T-helper 1 cell treated with Interleukin-12 subunit alpha and Interleukin-12 subunit beta and Interleukin-4 antibody, amounts not matched to agents 30 ng/mL and 1 ng/mL, for 36 hours (primary cell): Measurements from ENCODE around the gene TENM4. TPM values are rescaled to one million over a fixed set of nuclear protein-coding genes. Genes with fewer than 3 reads are reported as not detected.
"Not testable (repeated sequence)": the region's sequence is repeated elsewhere in the genome, so short reads cannot be mapped to it uniquely, and the experiment has no call there.

Experiments
- intact Hi-C: fragments of 100-400 bp; cut with micrococcal nuclease; formaldehyde crosslinking; loops from one replicate; pipeline ENCODE4 v1.15.1; 2024
- total RNA-seq: library from RNA; stranded (reverse); gene quantifications from 2 replicates; pipeline ENCODE4 v1.2.3, GENCODE V29; 2022

Gene TENM4
- total RNA-seq, 1 donor from 2014 or later, result not detected

DNA sequence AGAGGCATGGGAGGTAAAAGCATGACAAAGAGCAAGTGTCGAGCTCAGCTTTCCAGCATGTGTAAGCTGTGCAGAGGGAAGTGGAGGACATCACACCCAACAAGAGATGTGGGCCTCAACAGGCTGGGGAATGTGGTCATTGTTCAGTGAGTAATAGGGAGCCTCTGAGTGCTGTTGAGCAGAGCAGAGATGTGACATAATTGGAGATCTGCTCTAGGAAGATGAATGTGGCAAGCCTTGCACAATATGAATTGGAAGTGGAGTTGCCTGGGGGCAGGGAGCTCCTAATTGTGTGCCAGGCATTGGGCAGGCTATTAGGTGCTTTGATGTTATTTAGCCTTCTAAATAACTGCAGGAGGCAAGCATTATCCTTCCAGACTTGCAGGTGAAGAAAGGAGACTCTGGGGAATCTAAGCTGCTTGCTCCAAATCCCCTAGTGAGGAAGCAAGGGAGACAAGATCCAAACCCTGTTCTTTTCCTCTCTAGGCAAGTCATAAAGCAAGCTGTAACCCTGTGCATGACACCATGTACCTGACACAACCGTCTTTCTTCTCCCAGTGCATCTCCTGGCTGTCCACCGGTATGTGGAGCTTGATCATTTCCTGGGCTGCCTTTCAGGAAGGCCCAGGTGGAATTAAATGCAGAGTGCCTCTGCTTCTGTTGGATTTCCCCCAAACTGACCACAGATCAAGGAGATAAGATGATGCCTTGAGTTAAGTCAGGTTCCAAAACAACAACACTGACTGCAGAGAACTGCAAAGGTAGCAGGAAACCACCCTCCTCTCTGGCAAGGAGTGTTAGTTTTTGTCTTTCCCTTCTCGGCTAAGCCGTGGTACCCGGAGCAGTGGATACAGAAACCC is 221.4 kb downstream of the TENM4 start:
- intact Hi-C loops, result no loop called here

GRCh38 chr11:79212741-79213190 is 228.1 kb downstream of the TENM4 start:
- intact Hi-C loops, result no loop called here

GRCh38 chr11:79209540-79210266 is 231.1 kb downstream of the TENM4 start:
- intact Hi-C loops, result no loop called here

DNA sequence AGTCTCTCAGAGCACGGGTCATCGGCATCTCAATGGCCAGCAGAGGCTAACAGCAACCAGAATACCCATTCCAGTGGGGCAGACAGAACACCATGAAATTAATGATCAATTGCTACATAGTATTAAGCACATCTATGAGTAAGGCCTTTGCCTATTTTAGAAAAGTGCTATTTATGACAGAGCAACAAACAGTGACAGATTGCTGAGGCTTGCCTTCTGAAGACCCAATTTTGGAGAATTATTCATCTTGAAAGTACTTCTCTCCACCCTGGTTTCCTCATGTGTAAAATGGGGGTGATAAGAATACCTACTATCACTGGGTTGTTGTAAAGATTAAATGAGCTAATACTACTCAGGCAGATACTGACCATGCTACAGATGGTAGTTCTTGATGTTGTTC is 232.7 kb downstream of the TENM4 start:
- intact Hi-C loops, result no loop called here

DNA sequence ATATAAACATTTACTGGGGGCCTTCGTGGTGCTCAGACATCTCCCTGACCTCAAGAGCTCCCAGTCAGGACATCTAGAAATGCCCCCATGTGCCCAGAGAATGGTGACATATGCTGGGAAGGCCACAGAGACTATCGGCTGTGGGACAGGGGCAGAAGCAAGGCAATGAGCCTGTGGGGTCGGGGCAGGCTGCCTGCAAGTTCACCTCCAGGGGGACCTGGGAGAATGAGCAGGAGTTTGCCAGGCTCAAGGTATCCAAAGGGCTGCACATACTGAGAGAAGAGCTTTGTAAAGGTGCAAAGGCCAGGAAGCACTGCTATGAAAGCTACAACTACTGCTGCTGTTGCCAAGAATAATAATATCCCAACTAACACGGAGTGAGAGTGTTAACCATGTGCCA is 233.9 kb downstream of the TENM4 start:
- intact Hi-C loops, result no loop called here

- intact Hi-C loops, result no loop called here
Observed at GRCh38 chr11:79205786-79206185, 235.0 kb downstream of the TENM4 start.

- intact Hi-C loops, result no loop called here
Observed at GRCh38 chr11:79201677-79202347, 239.0 kb downstream of the TENM4 start.

GRCh38 chr11:79200398-79201070 is 240.3 kb downstream of the TENM4 start:
- intact Hi-C loops, result no loop called here

DNA sequence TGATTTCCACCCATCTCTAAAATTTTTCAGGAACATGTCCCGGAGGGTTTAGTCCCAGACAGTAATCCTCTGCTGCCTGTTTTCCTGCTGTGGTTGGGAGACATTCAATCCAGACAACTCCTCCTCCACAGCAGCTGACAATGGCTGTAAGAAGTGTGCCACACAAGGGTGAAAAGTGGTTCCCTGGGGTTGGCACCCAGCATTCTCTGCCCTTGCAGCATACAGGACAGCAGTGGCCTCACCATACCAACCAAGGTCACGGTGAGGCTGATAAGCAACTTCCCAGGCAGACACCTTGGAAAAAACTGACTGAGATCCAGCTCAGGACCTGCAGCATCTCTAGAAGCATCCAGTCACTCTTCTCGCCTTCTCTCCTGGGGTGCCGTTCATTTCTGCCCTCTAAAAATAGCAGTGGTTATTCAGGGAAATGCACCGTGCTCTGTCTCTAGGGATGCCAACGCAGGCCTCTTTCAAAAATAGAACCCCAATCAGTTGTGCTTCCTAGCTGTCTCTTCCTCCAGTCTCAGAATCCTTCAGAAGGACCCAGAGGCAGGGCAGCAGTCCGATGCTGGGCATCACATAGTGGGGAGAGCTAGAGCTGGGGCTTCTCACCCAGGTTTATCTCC is 241.0 kb downstream of the TENM4 start:
- intact Hi-C loops, result no loop called here

- intact Hi-C loops, result no loop called here
Observed at GRCh38 chr11:79198898-79199250, 242.0 kb downstream of the TENM4 start.

GRCh38 chr11:79198203-79198897 is 242.5 kb downstream of the TENM4 start:
- intact Hi-C loops, result no loop called here

- intact Hi-C loops, result no loop called here
Observed at GRCh38 chr11:79196950-79197349, 243.9 kb downstream of the TENM4 start.

GRCh38 chr11:79195209-79195608 is 245.6 kb downstream of the TENM4 start:
- intact Hi-C loops, result no loop called here

DNA sequence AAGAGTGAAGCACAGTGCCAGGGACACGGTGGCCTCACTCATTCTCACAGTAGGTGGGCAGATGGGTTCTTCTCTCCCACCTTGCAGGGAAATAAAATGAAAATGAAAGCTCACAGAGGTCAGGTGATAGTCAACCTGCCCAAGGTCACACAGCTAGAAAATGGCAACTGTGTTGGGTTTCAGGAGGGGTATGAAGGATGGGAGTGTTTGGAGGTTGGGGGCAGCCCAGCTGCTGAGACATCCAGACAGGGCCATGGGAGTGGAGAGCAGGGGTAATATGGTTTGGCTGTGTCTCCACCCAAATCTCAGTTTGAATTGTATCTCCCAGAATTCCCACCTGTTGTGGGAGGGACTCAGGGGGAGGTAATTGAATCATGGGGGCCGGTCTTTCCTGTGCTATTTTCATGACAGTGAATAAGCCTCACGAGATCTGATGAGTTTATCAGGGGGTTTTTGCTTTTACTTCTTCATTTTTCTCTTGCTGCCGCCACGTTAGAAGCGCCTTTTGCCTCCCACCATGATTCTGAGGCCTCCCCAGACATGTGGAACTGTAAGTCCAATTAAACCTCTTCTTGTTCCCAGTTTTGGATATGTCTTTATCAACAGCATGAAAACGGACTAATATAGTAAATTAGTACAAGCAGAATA is 247.0 kb downstream of the TENM4 start:
- intact Hi-C loops, result no loop called here

DNA sequence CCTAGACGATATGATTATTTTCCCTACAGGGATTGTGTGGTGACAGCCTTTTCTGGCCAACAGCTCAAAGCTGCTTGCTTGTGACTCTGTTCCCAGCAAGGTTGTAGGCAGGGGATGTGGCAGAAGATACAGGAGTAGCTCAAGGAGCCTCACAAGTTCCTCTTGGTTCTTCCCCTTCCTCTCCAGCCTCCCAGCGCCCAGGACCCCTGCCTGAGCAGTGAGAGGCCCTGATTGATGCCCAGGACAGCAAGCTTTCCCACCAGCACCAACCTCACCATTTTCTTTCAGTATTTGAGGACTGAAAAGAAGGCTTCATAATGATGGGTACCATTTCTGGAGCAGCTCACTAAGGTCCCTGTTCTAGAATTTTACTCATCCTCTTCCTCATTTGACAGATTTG is 248.0 kb downstream of the TENM4 start:
- intact Hi-C loops, result no loop called here

- intact Hi-C loops, result not testable (repeated sequence)
Observed at GRCh38 chr11:79191716-79192115, 249.1 kb downstream of the TENM4 start.

- intact Hi-C loops, result not testable (repeated sequence)
Observed at GRCh38 chr11:79190553-79190952, 250.3 kb downstream of the TENM4 start.

GRCh38 chr11:79189601-79190000 is 251.2 kb downstream of the TENM4 start:
- intact Hi-C loops, result no loop called here

GRCh38 chr11:79189055-79189454 is 251.8 kb downstream of the TENM4 start:
- intact Hi-C loops, result no loop called here

- intact Hi-C loops, result no loop called here
Observed at GRCh38 chr11:79186669-79187068, 254.2 kb downstream of the TENM4 start.
